Measurements from ENCODE around the gene SLC20A1. TPM values are rescaled to one million over a fixed set of nuclear protein-coding genes. Genes with fewer than 3 reads are reported as not detected.
"Not testable (repeated sequence)": the region's sequence is repeated elsewhere in the genome, so short reads cannot be mapped to it uniquely, and the experiment has no call there.

SLC20A1 gene
- total RNA-seq, 1 donor from 2014 or later = 72.9 TPM

- DNase-seq (ENCODE audit: low read depth) = no peak
These were observed 1.3 kb downstream of the SLC20A1 start for GRCh38 chr2:112646791-112647689.

- DNase-seq (ENCODE audit: low read depth) = no peak
These were observed 2.3 kb downstream of the SLC20A1 start for GRCh38 chr2:112648081-112648480.

- DNase-seq (ENCODE audit: low read depth) = no peak
These were observed 10.9 kb downstream of the SLC20A1 start for GRCh38 chr2:112656679-112657078.

GRCh38 chr2:112658301-112658700 is 12.6 kb downstream of the SLC20A1 start:
- no peak for DNase-seq (ENCODE audit: low read depth)

DNA sequence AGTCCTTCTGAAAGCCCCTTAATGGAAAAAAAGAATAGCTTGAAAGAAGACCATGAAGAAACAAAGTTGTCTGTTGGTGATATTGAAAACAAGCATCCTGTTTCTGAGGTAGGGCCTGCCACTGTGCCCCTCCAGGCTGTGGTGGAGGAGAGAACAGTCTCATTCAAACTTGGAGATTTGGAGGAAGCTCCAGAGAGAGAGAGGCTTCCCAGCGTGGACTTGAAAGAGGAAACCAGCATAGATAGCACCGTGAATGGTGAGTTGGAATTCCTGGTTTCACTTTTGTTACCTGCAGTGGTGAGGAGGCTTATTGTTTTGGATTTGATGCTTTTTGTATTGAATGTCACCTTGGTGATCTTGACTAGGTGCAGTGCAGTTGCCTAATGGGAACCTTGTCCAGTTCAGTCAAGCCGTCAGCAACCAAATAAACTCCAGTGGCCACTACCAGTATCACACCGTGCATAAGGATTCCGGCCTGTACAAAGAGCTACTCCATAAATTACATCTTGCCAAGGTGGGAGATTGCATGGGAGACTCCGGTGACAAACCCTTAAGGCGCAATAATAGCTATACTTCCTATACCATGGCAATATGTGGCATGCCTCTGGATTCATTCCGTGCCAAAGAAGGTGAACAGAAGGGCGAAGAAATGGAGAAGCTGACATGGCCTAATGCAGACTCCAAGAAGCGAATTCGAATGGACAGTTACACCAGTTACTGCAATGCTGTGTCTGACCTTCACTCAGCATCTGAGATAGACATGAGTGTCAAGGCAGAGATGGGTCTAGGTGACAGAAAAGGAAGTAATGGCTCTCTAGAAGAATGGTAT is 13.3 kb downstream of the SLC20A1 start:
- DNase-seq (ENCODE audit: low read depth) = no peak

- no peak for DNase-seq (ENCODE audit: low read depth)
These were observed 14.4 kb downstream of the SLC20A1 start for GRCh38 chr2:112660138-112660537.

- DNase-seq (ENCODE audit: low read depth) = peak; percentile 59
These were observed 16.0 kb downstream of the SLC20A1 start for GRCh38 chr2:112661656-112662305.

DNA sequence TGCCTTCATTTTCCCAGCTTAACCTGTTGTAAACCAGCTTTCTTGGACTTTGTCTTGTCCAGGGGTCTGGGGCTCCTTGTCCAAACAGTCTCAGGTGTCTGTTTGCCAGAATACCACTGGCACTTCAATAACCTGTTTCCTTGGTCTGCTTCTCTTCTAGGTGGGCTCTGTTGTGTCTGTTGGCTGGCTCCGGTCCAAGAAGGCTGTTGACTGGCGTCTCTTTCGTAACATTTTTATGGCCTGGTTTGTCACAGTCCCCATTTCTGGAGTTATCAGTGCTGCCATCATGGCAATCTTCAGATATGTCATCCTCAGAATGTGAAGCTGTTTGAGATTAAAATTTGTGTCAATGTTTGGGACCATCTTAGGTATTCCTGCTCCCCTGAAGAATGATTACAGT is 17.0 kb downstream of the SLC20A1 start:
- DNase-seq (ENCODE audit: low read depth) = no peak

- DNase-seq (ENCODE audit: low read depth) = no peak
These were observed 18.9 kb downstream of the SLC20A1 start for GRCh38 chr2:112664689-112665088.

GRCh38 chr2:112665113-112665780 is 19.5 kb downstream of the SLC20A1 start:
- DNase-seq (ENCODE audit: low read depth) = no peak

DNA sequence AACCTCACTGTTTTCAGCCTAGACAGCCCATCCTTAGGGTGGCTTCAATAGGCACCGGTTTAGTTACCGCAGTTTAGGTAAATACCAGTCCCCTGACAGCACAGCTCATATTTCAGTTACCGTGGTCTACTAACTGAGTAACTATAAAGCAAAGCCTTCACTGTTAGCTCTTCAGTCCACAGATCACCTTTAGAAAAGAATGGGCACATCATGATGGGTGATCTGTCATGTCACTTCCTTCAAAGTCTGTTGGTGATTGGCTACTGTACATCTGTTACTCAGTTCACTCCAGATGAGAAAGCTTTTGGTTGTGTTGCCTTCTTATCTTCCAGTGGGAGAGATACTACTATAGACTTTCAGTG is 21.0 kb downstream of the SLC20A1 start:
- DNase-seq (ENCODE audit: low read depth) = no peak

- DNase-seq (ENCODE audit: low read depth) = not testable (repeated sequence)
These were observed 21.8 kb downstream of the SLC20A1 start for GRCh38 chr2:112667540-112667939.

DNA sequence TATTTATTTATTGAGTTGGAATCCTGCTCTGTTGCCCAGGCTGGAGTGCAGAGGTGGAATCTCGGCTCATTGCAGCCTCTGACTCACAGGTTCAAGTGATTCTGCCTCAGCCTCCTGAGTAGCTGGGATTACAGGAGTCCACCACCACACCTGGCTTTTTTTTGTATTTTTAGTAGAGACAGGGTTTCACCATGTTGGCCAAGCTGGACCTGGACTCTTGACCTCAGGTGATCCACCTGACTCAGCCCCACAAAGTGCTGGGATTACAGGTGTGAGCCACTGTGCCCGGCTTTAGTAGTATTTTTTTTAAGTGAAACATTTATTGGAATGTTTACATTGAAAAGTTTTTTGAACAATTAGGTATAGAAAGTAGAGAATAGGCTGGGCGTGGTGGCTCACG is 23.9 kb downstream of the SLC20A1 start:
- no peak for DNase-seq (ENCODE audit: low read depth)

GRCh38 chr2:112670252-112671022 is 24.7 kb downstream of the SLC20A1 start:
- DNase-seq (ENCODE audit: low read depth) = no peak

- DNase-seq (ENCODE audit: low read depth) = no peak
These were observed 26.1 kb downstream of the SLC20A1 start for GRCh38 chr2:112671801-112672200.

GRCh38 chr2:112673008-112673407 is 27.3 kb downstream of the SLC20A1 start:
- DNase-seq (ENCODE audit: low read depth) = no peak

GRCh38 chr2:112674229-112674628 is 28.5 kb downstream of the SLC20A1 start:
- no peak for DNase-seq (ENCODE audit: low read depth)

- DNase-seq (ENCODE audit: low read depth) = no peak
These were observed 33.7 kb downstream of the SLC20A1 start for GRCh38 chr2:112679484-112679883.

GRCh38 chr2:112680666-112681101 is 34.9 kb downstream of the SLC20A1 start:
- DNase-seq (ENCODE audit: low read depth) = no peak

GRCh38 chr2:112682101-112682500 is 36.4 kb downstream of the SLC20A1 start:
- DNase-seq (ENCODE audit: low read depth) = no peak

All from renal cortical epithelial cell (primary cell).